ENCODE results near the gene SERINC2. TPM values are rescaled to one million over a fixed set of nuclear protein-coding genes. Genes with fewer than 3 reads are reported as not detected.

Gene SERINC2
- polyA plus RNA-seq (171 to 534 TPM (median 254 TPM) in 3 replicates), polyA minus RNA-seq (278 to 1,146 TPM (median 422 TPM) in 3 replicates)
- polyA plus RNA-seq (2011; ENCODE audit: low read depth): 42.6 TPM
- polyA plus RNA-seq (2011; cell fraction: cytosol; rRNA removed): 289 and 579 TPM in 2 replicates
- 282 and 353 TPM in 2 replicates for polyA plus RNA-seq (2011; cell fraction: nucleus; rRNA removed)
- polyA plus RNA-seq (2012; ENCODE audit: low replicate concordance): 278 and 559 TPM in 2 replicates
- 637 TPM for polyA minus RNA-seq (2011; cell fraction: cytosol; rRNA and poly(A)+ RNA removed)
- polyA minus RNA-seq (2011; cell fraction: nucleus; rRNA and poly(A)+ RNA removed): 159 and 168 TPM in 2 replicates

GRCh38 chr1:31412732-31413404, at the start of gene SERINC2:
TSS of gene SERINC2 (plus strand) at chr1:31413213. CDS start at chr1:31413266, 53 bp downstream.
- peak within 1 kb of the TSS; percentile 86 to 89 (median 88) for H3K4me3 ChIP-seq (ENCODE audit: control insufficient read depth in 2 of 3, extremely low read depth in 1 of 3, insufficient read depth in 2 of 3, low read depth in 1 of 3, low read length in 3 of 3)
- peak within 1 kb of the TSS; percentile 94 for H3K9ac ChIP-seq (ENCODE audit: control insufficient read depth, extremely low read depth, insufficient read depth, low read length)
- H3K36me3 ChIP-seq (ENCODE audit: control insufficient read depth in 2 of 2, extremely low read depth in 1 of 2, insufficient read depth in 2 of 2, low read length in 2 of 2): peaks cover 4 to 22% of the 10 kb centered on the region in 2 experiments
- H3K79me2 ChIP-seq (ENCODE audit: control insufficient read depth, insufficient read depth, low read length): peaks cover 42% of the 10 kb centered on the region
- H2AFZ ChIP-seq (ENCODE audit: control insufficient read depth, low read length): peak within 1 kb of the TSS; percentile 28
- TF ChIP-seq EZH2 (IDR thresholded peaks at IDR 0.05; ENCODE audit: low read length): no peak
- TF ChIP-seq CTCF (optimal IDR thresholded peaks at IDR 0.05 in 1 of 3, IDR thresholded peaks at IDR 0.05 in 1 of 3, conservative IDR thresholded peaks at IDR 0.05 in 1 of 3; ENCODE audit: extremely low read depth in 1 of 3, insufficient read depth in 2 of 3, low read length in 3 of 3): no peak
- peaks cover 5% of the 10 kb centered on the region for H4K20me1 ChIP-seq (ENCODE audit: control insufficient read depth, extremely low read depth, insufficient read depth, low read length)
- H3K4me1 ChIP-seq (ENCODE audit: control insufficient read depth, extremely low read depth, insufficient read depth, low read length): peaks cover 38% of the 10 kb centered on the region
- no peaks in the 10 kb centered on the region for H3K27me3 ChIP-seq (ENCODE audit: control insufficient read depth, extremely low read depth, insufficient read depth, low read length)
- FAIRE-seq (no peak), DNase-seq (ENCODE audit: low read depth, low spot score) (no peak)
- H3K4me2 ChIP-seq (ENCODE audit: control insufficient read depth, extremely low read depth, insufficient read depth, low read depth, low read length): peak within 1 kb of the TSS; percentile 93
- peaks cover 3% of the 10 kb centered on the region for H3K9me1 ChIP-seq (ENCODE audit: control insufficient read depth, extremely low read depth, insufficient read depth, low read length)
- dilution Hi-C loops (cut with MboI; ENCODE audit: extremely low pct_ligation_motif_present, low sequenced_read_pairs): no loop called here
- H3K9me3 ChIP-seq (ENCODE audit: control insufficient read depth, low read depth, low read length): no peaks in the 10 kb centered on the region
- H3K27ac ChIP-seq (ENCODE audit: control insufficient read depth, insufficient read depth, low read length): peak within 1 kb of the TSS; percentile 83

GRCh38 chr1:31364561-31365250, 48.3 kb upstream of the SERINC2 start:
- dilution Hi-C loops (cut with MboI; ENCODE audit: extremely low pct_ligation_motif_present, low sequenced_read_pairs): no loop called here
- no peak for TF ChIP-seq CTCF (optimal IDR thresholded peaks at IDR 0.05 in 1 of 3, IDR thresholded peaks at IDR 0.05 in 1 of 3, conservative IDR thresholded peaks at IDR 0.05 in 1 of 3; ENCODE audit: extremely low read depth in 1 of 3, insufficient read depth in 2 of 3, low read length in 3 of 3)
- TF ChIP-seq EZH2 (IDR thresholded peaks at IDR 0.05; ENCODE audit: low read length): no peak
- Histone ChIP-seq H3K9me3 (ENCODE audit: control insufficient read depth, low read depth, low read length) (no peaks in the 10 kb centered on the region), H3K79me2 (ENCODE audit: control insufficient read depth, insufficient read depth, low read length) (no peaks in the 10 kb centered on the region), H3K4me1 (ENCODE audit: control insufficient read depth, extremely low read depth, insufficient read depth, low read length) (no peaks in the 10 kb centered on the region), H3K4me3 (ENCODE audit: control insufficient read depth in 2 of 3, extremely low read depth in 1 of 3, insufficient read depth in 2 of 3, low read depth in 1 of 3, low read length in 3 of 3) (no peak overlapping the region), H3K9ac (ENCODE audit: control insufficient read depth, extremely low read depth, insufficient read depth, low read length) (no peak overlapping the region), H3K4me2 (ENCODE audit: control insufficient read depth, extremely low read depth, insufficient read depth, low read depth, low read length) (no peak overlapping the region), H2AFZ (ENCODE audit: control insufficient read depth, low read length) (no peak overlapping the region), H4K20me1 (ENCODE audit: control insufficient read depth, extremely low read depth, insufficient read depth, low read length) (no peaks in the 10 kb centered on the region), H3K9me1 (ENCODE audit: control insufficient read depth, extremely low read depth, insufficient read depth, low read length) (no peaks in the 10 kb centered on the region), H3K27me3 (ENCODE audit: control insufficient read depth, extremely low read depth, insufficient read depth, low read length) (no peaks in the 10 kb centered on the region), H3K27ac (ENCODE audit: control insufficient read depth, insufficient read depth, low read length) (no peak overlapping the region), H3K36me3 (ENCODE audit: control insufficient read depth in 2 of 2, extremely low read depth in 1 of 2, insufficient read depth in 2 of 2, low read length in 2 of 2) (peaks cover 22 to 23% of the 10 kb centered on the region in 2 experiments)
- FAIRE-seq: no peak
- DNase-seq (ENCODE audit: low read depth, low spot score): no peak
